IMR-90 (cell line): Measurements from ENCODE around the gene KCTD12. TPM values are rescaled to one million over a fixed set of nuclear protein-coding genes. Genes with fewer than 3 reads are reported as not detected.

Experiments
- ATAC-seq: fragments of 200-7000 bp; cut with Tn5 transposase; 2 replicates; pipeline ENCODE4 v1.9.1; 2020; ENCODE audit warnings: low read depth, mild to moderate bottlenecking, moderate library complexity
- BruUV-seq: library from RNA; stranded (reverse); fragments of 400-500 nt; replicated peaks from 2 replicates; lab custom pipeline; 2021; lab: Mats Ljungman, UMichigan
- CTCF ChIA-PET: fragments of 300-600 bp; formaldehyde crosslinking; extraction: SDS; loops from one replicate; lab custom pipeline; 2021; ENCODE audit warnings: antibody characterized with exemption; lab: Yijun Ruan, JAX
- POLR2A ChIA-PET: fragments of 300-600 bp; sonication (Branson Sonifier 250); formaldehyde crosslinking; loops from one replicate; lab custom pipeline; 2022; ENCODE audit warnings: antibody characterized with exemption; ENCODE audit not compliant: unreplicated experiment; lab: Charles Lee
- DNase-seq: peaks from one replicate; pipeline ENCODE4 v3.0.0; 2013
- H2AFZ ChIP-seq: replicated peaks from 2 replicates; pipeline ENCODE3; 2013; ENCODE audit warnings: low read length, mild to moderate bottlenecking; ENCODE audit not compliant: poor library complexity
- H2AK5ac ChIP-seq: 2 replicates; pipeline ENCODE4 v1.6.1; 2013; ENCODE audit warnings: low read depth, low read length, inconsistent platforms
- H2AK9ac ChIP-seq: replicated peaks from 2 replicates; pipeline ENCODE3; 2013; ENCODE audit warnings: mild to moderate bottlenecking, low read depth, low read length, moderate library complexity; ENCODE audit not compliant: poor library complexity
- H2BK120ac ChIP-seq: 2 replicates; pipeline ENCODE4 v1.6.1; 2013; ENCODE audit warnings: low read depth, low read length, inconsistent platforms
- H2BK15ac ChIP-seq: 3 replicates; pipeline ENCODE4 v1.6.1; 2013; ENCODE audit warnings: low read depth, low read length, inconsistent platforms
- H2BK20ac ChIP-seq: 2 replicates; pipeline ENCODE4 v1.6.1; 2013; ENCODE audit warnings: low read depth, mild to moderate bottlenecking, inconsistent platforms, low read length, moderate library complexity
- H2BK5ac ChIP-seq: 2 replicates; pipeline ENCODE4 v1.6.1; 2013; ENCODE audit warnings: mild to moderate bottlenecking, low read depth, low read length, inconsistent platforms; ENCODE audit not compliant: poor library complexity, severe bottlenecking
- H3K14ac ChIP-seq: replicated peaks from 2 replicates; pipeline ENCODE4 v1.6.1; 2013; ENCODE audit warnings: low read depth, low read length, inconsistent platforms
- H3K18ac ChIP-seq: 2 replicates; pipeline ENCODE4 v1.6.1; 2013; ENCODE audit warnings: low read depth, low read length, control low read depth
- H3K23ac ChIP-seq: 2 replicates; pipeline ENCODE4 v1.6.1; 2013; ENCODE audit warnings: low read depth, low read length, inconsistent platforms
- H3K27ac ChIP-seq: 2 replicates; pipeline ENCODE4 v1.5.1; 2013; ENCODE audit warnings: mild to moderate bottlenecking, control low read depth, low read length; ENCODE audit not compliant: insufficient read depth
- H3K27me3 ChIP-seq: 2 replicates; pipeline ENCODE4 v1.6.1; 2013; ENCODE audit warnings: low read length; ENCODE audit not compliant: control insufficient read depth, insufficient read depth
- H3K36me3 ChIP-seq: 2 replicates; pipeline ENCODE4 v1.6.1; 2013; ENCODE audit warnings: low read length, mixed read lengths; ENCODE audit not compliant: control insufficient read depth, insufficient read depth
- H3K4ac ChIP-seq: 2 replicates; pipeline ENCODE4 v1.6.1; 2013; ENCODE audit warnings: low read depth, low read length, inconsistent platforms
- H3K4me1 ChIP-seq: 2 replicates; pipeline ENCODE4 v1.6.1; 2013; ENCODE audit warnings: low read length, mixed read lengths; ENCODE audit not compliant: control insufficient read depth, insufficient read depth
- H3K4me2 ChIP-seq: 2 replicates; pipeline ENCODE4 v1.6.1; 2013; ENCODE audit warnings: low read depth, mild to moderate bottlenecking, control low read depth, low read length, moderate library complexity
- H3K4me3 ChIP-seq: 2 replicates; pipeline ENCODE4 v1.5.1; 2013; ENCODE audit warnings: low read depth, mild to moderate bottlenecking, control low read depth, low read length, moderate library complexity; ENCODE audit not compliant: insufficient read depth
- H3K56ac ChIP-seq: 2 replicates; pipeline ENCODE4 v1.6.1; 2013; ENCODE audit warnings: low read length, inconsistent platforms; ENCODE audit not compliant: insufficient read depth; ENCODE audit errors: extremely low read depth
- H3K79me1 ChIP-seq, 2 experiments: 2 replicates each; pipeline ENCODE4 v1.6.1; 2013; ENCODE audit warnings: low read length in 2 of 2, inconsistent platforms in 1 of 2, low read depth in 1 of 2
- H3K9ac ChIP-seq: 2 replicates; pipeline ENCODE4 v1.6.1; 2013; ENCODE audit warnings: low read depth, low read length, control low read depth
- H3K9me1 ChIP-seq: 2 replicates; pipeline ENCODE4 v1.6.1; 2013; ENCODE audit warnings: low read length, inconsistent platforms; ENCODE audit not compliant: insufficient read depth
- H3K9me3 ChIP-seq: 2 replicates; pipeline ENCODE4 v1.6.1; 2013; ENCODE audit warnings: low read length; ENCODE audit not compliant: control insufficient read depth, insufficient read depth
- H4K20me1 ChIP-seq: 2 replicates; pipeline ENCODE4 v1.6.1; 2013; ENCODE audit warnings: low read length, inconsistent platforms; ENCODE audit not compliant: insufficient read depth
- H4K5ac ChIP-seq: 2 replicates; pipeline ENCODE4 v1.6.1; 2013; ENCODE audit warnings: mild to moderate bottlenecking, low read depth, low read length, control low read depth
- H4K8ac ChIP-seq, 2 experiments: 2 replicates each; pipeline ENCODE4 v1.6.1; 2013; ENCODE audit warnings: low read depth in 2 of 2, low read length in 2 of 2, control low read depth in 1 of 2, inconsistent platforms in 1 of 2
- H4K91ac ChIP-seq: 2 replicates; pipeline ENCODE4 v1.6.1; 2013; ENCODE audit warnings: low read depth, low read length, inconsistent platforms; ENCODE audit not compliant: insufficient read depth
- MAFK ChIP-seq: IDR thresholded peaks from 2 replicates; pipeline ENCODE4 v1.6.1; 2012; ENCODE audit warnings: low read depth, low read length, improper control_type of control experiment
- WGBS, 2 experiments: methylation state at CpG; one replicate each; pipeline versions ENCODE4 v1.1.5 to v1.1.7; 2013; ENCODE audit warnings: missing lambda C conversion rate in 2 of 2; ENCODE audit not compliant: insufficient read length in 1 of 2; ENCODE audit errors: extremely low coverage in 2 of 2; 5-methylcytosine and 5-hydroxymethylcytosine counted together
- dilution Hi-C: fragments of 300-500 bp; cut with HindIII; formaldehyde crosslinking; loops from one replicate; pipeline ENCODE4 v1.14.3; 2018; ENCODE audit warnings: low sequenced_read_pairs; ENCODE audit not compliant: unreplicated experiment
- in situ Hi-C: fragments of 300-500 bp; cut with MboI; formaldehyde crosslinking; loops from 3 replicates; pipeline ENCODE4 v1.14.3; 2019; ENCODE audit warnings: low sequenced_read_pairs, inconsistent platforms, mixed read lengths
- intact Hi-C: fragments of 100-400 bp; cut with micrococcal nuclease; formaldehyde crosslinking; loops from 2 replicates; pipeline ENCODE4 v1.10.0; 2022
- polyA plus RNA-seq, 3 experiments: library from polyadenylated mRNA; depleted of rRNA; stranded (reverse); fragments of >200 nt; gene quantifications; 2 replicates each; pipeline ENCODE4 v1.2.3, GENCODE V29; 2012; ENCODE audit warnings: low replicate concordance in 1 of 3
- total RNA-seq: library from RNA; depleted of rRNA; stranded (reverse); fragments of >200 nt; gene quantifications from 2 replicates; pipeline ENCODE4 v1.2.3, GENCODE V29; 2012

Gene KCTD12
- total and polyA plus RNA-seq, 2 of the 4 experiments (the other 2 are of a cell fraction), result 1.8 to 1.9 TPM

- POLR2A ChIA-PET, result no interaction called here
- no peak for ATAC-seq
- TF ChIP-seq MAFK, result no peak
Observed at GRCh38 chr13:76888421-76888820, 2.2 kb upstream of the KCTD12 start.

More at GRCh38 chr13:76888421-76888820, 2.2 kb upstream of the KCTD12 start:
- H2BK15ac ChIP-seq, result no peak overlapping the region
- H3K4me1 ChIP-seq, result peaks cover 4% of the 10 kb centered on the region; the same call in 1 of the 2 replicates
- in situ Hi-C loops, result no loop called here
- no peak overlapping the region for H4K8ac ChIP-seq
- no TSS peak for BruUV-seq
- H2AFZ ChIP-seq, result no peak overlapping the region
- H3K9ac ChIP-seq, result no peak overlapping the region
- H4K91ac ChIP-seq, result no peak overlapping the region
- no peak overlapping the region for H3K56ac ChIP-seq
- no peaks in the 10 kb centered on the region for H3K9me3 ChIP-seq
- dilution Hi-C loops, result no loop called here
- H3K4me3 ChIP-seq, result no peak overlapping the region
- DNase-seq, result no peak
- no peak overlapping the region for H2AK9ac ChIP-seq
- H3K36me3 ChIP-seq, result no peaks in the 10 kb centered on the region
- H3K18ac ChIP-seq, result no peak overlapping the region; the same call in 1 of the 2 replicates
- CTCF ChIA-PET, result no interaction called here
- no peak overlapping the region for H3K14ac ChIP-seq
- no peak overlapping the region for H3K4me2 ChIP-seq
- WGBS, 2 experiments, result 67% methylated on average over 1 of the region's 1 CpG; no CpG with 5 or more reads in 1 of the 2 experiments
- H4K5ac ChIP-seq, result no peak overlapping the region
- H3K4ac ChIP-seq, result no peak overlapping the region
- no peak overlapping the region for H2AK5ac ChIP-seq
- intact Hi-C loops, result loop anchor here (5.0 kb wide), 3 partner anchors 94 to 1201 kb away; no protein-coding TSS in a partner anchor
- no peaks in the 10 kb centered on the region for H3K9me1 ChIP-seq
- H4K20me1 ChIP-seq, result no peaks in the 10 kb centered on the region
- no peak overlapping the region for H3K23ac ChIP-seq
- no peak overlapping the region for H2BK120ac ChIP-seq
- no peaks in the 10 kb centered on the region; a peak in 1 of 4 replicates for H3K79me1 ChIP-seq
- H3K27me3 ChIP-seq, result peaks cover 4% of the 10 kb centered on the region
- no peak overlapping the region for H2BK5ac ChIP-seq
- no peak overlapping the region for H3K27ac ChIP-seq
- H2BK20ac ChIP-seq, result no peak overlapping the region
